Measurements from ENCODE around the gene NEO1.

The NEO1 gene

DNA sequence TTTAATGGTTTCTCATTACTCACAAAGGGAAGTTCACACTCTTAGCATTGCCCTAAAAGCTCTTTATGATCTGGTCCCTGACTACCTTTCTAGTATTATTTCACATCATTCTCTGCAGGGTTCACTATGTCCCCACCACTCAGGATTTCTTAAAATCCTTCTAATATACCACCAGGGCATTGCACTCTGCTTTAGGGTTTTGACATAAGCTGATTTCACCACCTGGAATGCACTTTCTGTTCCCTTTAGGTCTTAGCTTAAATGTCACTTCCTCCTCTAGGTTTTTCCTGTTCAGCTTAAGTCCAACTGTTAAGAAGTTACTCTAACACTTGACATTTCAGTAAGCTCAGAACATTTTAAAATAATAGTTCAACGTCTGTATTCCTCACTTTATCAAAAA lies 234.8 kb downstream of the NEO1 start:
- no peaks in the 10 kb centered on the region for H3K36me3 ChIP-seq (ENCODE audit: control insufficient read depth, insufficient read depth, low read length)
- DNase-seq (ENCODE audit: extremely low read depth, insufficient read length): no peak
- H3K27me3 ChIP-seq (replicated peaks; ENCODE audit: control insufficient read depth, insufficient read depth, low read length): no peaks in the 10 kb centered on the region; the same call in 1 of the 2 replicates

DNA sequence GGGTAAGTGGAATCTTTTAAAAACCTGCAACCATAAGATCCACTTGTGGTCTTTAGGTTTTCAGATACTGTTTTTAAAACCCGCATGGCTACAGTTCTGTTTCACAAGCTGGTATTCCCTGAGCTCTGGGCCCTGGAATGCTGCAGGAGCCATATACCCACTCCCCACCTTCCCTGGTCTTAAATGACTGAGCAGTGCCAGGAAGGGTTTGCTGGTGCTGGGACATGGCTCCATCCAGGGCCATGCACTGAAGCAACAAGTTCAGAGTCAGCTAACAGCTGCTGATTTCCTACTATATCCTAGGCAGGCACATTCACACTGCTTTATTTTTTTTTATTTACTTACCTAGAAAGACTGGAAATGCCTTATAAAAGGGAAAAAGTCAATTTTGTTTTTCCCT lies 239.2 kb downstream of the NEO1 start:
- Histone ChIP-seq H3K36me3 (ENCODE audit: control insufficient read depth, insufficient read depth, low read length) (no peaks in the 10 kb centered on the region), H3K4me3 (replicated peaks; ENCODE audit: low read depth, low read length) (no peak overlapping the region), H3K27me3 (replicated peaks; ENCODE audit: control insufficient read depth, insufficient read depth, low read length) (no peaks in the 10 kb centered on the region; the same call in 1 of the 2 replicates)
- no peak for DNase-seq (ENCODE audit: extremely low read depth, insufficient read length)
- TF ChIP-seq, protein P1, sequence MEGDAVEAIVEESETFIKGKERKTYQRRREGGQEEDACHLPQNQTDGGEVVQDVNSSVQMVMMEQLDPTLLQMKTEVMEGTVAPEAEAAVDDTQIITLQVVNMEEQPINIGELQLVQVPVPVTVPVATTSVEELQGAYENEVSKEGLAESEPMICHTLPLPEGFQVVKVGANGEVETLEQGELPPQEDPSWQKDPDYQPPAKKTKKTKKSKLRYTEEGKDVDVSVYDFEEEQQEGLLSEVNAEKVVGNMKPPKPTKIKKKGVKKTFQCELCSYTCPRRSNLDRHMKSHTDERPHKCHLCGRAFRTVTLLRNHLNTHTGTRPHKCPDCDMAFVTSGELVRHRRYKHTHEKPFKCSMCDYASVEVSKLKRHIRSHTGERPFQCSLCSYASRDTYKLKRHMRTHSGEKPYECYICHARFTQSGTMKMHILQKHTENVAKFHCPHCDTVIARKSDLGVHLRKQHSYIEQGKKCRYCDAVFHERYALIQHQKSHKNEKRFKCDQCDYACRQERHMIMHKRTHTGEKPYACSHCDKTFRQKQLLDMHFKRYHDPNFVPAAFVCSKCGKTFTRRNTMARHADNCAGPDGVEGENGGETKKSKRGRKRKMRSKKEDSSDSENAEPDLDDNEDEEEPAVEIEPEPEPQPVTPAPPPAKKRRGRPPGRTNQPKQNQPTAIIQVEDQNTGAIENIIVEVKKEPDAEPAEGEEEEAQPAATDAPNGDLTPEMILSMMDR (IDR thresholded peaks at IDR 0.05; ENCODE audit: insufficient read depth, low read length, poor library complexity, severe bottlenecking): no peak

More for the DNA sequence above, 234.8 kb downstream of the NEO1 start:
- TF ChIP-seq, protein P1 (IDR thresholded peaks at IDR 0.05; ENCODE audit: insufficient read depth, low read length, poor library complexity, severe bottlenecking): no peak
- no peak overlapping the region for H3K4me3 ChIP-seq (replicated peaks; ENCODE audit: low read depth, low read length)

DNA sequence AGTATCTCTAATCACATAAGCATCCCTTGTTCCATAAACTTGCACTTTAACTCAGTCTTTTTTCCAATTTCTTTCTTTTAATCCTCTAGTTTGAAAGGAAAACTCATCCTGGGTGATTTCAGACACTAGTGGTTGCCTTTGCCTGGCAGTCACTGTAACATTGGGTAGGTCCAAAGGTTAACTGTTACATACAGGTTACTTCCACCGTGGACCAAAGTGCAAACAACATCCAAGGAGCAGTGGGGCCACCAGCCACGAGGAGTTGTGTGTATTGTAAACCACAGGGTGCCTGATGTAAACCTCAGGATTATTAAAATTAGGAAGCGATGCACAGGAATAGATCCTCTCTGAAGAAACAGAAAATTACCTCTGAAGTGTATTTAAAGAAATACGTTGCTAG lies 241.5 kb downstream of the NEO1 start:
- no peaks in the 10 kb centered on the region for H3K36me3 ChIP-seq (ENCODE audit: control insufficient read depth, insufficient read depth, low read length)
- no peak for DNase-seq (ENCODE audit: extremely low read depth, insufficient read length)
- no peak overlapping the region for H3K4me3 ChIP-seq (replicated peaks; ENCODE audit: low read depth, low read length)
- H3K27me3 ChIP-seq (replicated peaks; ENCODE audit: control insufficient read depth, insufficient read depth, low read length): no peaks in the 10 kb centered on the region; the same call in 1 of the 2 replicates
- TF ChIP-seq, protein P1 (IDR thresholded peaks at IDR 0.05; ENCODE audit: insufficient read depth, low read length, poor library complexity, severe bottlenecking): no peak

DNA sequence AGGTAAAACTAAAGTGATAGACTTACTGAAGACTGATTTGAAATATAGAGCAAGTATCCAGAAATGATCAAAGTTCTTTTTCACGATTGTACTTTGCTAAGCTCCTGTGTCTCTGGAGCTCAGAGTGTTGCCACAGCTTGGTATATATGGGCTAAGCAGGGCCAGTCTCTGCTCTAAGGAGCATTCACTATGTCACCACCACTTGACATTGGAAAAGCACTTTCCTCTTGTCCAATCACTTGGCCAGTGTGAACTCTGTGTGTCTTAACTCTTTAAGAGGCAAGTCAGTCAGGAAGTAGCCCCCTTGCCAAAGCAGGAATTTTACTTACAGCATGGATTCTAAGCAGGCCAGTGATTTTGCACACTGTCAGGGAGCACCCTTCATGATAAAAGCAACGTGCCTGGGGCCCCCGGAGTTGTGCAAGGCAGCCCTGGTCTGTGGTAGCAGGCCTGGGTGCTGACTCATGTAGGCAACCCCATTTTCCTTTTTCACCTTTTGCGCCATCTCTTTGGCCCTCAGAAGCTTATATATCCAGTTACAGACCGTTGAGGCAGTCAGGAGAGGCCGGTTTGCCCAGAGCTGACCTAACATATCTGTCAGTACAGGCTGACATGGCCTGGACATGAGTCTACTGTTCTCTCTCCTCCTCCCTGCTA lies 243.5 kb downstream of the NEO1 start:
- no peaks in the 10 kb centered on the region; the same call in 1 of the 2 replicates for H3K27me3 ChIP-seq (replicated peaks; ENCODE audit: control insufficient read depth, insufficient read depth, low read length)
- TF ChIP-seq, protein P1 (IDR thresholded peaks at IDR 0.05; ENCODE audit: insufficient read depth, low read length, poor library complexity, severe bottlenecking): no peak
- DNase-seq (ENCODE audit: extremely low read depth, insufficient read length): no peak
- H3K36me3 ChIP-seq (ENCODE audit: control insufficient read depth, insufficient read depth, low read length): no peaks in the 10 kb centered on the region
- no peak overlapping the region for H3K4me3 ChIP-seq (replicated peaks; ENCODE audit: low read depth, low read length)

DNA sequence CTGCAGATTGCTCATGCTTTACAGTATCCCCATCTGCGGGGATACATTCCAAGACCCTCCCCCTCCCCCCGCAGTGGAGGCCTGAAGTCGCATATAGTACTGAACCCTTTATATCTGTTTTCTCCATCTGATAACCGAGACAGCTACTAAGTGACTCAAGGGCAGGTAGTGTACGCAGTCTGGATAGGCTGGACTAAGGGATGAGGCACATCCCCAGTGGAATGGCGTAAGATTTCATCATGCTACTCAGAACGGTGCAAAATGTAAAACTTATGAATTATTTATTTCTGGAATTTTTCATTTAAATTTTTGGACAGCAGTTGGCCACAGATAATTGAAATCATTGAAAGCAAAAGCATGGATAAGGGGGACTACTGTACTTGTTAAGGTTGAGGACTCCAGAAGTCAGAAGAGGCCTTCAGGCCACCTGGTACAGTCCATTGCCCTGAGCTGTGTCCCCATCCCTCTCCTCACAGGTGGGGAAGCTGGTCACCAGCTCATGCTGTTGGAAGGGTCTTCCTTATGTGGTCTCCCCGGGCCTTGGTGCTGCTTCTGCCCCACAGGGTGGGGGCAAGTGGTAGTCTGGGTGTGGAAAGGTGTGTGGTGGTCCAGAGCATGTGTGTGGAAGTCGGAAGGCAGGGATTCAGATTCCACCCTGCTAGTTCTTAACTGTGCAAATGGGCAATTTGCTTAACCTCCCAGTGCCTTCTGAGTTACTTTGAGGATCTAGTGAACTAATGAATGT lies 244.5 kb downstream of the NEO1 start:
- no peaks in the 10 kb centered on the region; the same call in 1 of the 2 replicates for H3K27me3 ChIP-seq (replicated peaks; ENCODE audit: control insufficient read depth, insufficient read depth, low read length)
- H3K36me3 ChIP-seq (ENCODE audit: control insufficient read depth, insufficient read depth, low read length): no peaks in the 10 kb centered on the region
- H3K4me3 ChIP-seq (replicated peaks; ENCODE audit: low read depth, low read length): no peak overlapping the region
- TF ChIP-seq, protein P1 (IDR thresholded peaks at IDR 0.05; ENCODE audit: insufficient read depth, low read length, poor library complexity, severe bottlenecking): no peak
- DNase-seq (ENCODE audit: extremely low read depth, insufficient read length): no peak
